Measurements from ENCODE around the gene LIMS1.

DNA sequence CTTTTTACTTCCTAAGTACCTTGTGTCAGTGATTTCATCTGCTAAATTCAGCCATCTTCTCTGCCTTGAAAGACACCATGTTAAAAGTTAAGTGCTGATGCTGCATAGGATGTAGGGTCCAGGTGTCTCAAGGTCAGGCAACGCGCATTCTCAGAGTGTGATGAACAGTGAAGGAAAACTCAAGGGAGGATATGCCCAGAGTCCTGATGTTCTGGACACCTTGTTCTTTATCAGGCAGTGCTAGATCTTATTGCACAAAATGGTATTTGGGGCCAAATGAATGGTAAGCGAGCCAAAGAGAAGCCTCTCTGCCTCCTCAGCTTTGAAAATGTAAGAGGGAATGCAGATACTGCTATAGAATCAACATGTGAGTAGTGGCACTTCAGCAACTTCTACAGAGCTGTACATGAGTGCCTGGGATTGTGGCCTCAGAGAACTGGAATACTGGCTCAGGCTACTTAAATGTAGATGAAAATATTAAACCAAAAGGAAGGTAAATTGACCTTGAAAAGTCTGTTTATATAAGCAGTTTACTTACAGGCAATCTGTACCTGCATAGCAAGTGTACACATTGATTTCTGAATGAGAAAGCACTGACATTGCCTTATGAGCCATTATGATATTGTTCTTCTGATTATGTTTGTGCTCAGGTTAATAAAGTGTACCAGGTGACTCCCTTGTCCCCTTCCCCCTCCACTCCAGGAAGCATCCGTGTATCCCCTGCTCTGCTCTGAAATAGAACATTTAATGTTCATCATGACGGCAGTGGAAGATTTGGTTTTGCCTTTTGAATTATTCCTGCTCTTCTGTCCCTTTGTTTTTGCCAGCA is 98.3 kb downstream of the LIMS1 start:
- TF ChIP-seq CTCF (IDR thresholded peaks at IDR 0.05 in 2 of 3, conservative IDR thresholded peaks at IDR 0.05 in 1 of 3; ENCODE audit: borderline replicate concordance in 1 of 3, insufficient read depth in 1 of 3, low read depth in 2 of 3, low read length in 2 of 3) (no peak), EZH2 (IDR thresholded peaks at IDR 0.05) (no peak), POLR2AphosphoS5 (IDR thresholded peaks at IDR 0.05; ENCODE audit: low read depth, low read length) (no peak), ATF3 (IDR thresholded peaks at IDR 0.05) (no peak), MAX (IDR thresholded peaks at IDR 0.05) (no peak), CEBPB (IDR thresholded peaks at IDR 0.05; ENCODE audit: low read depth) (no peak), FOSL1 (IDR thresholded peaks at IDR 0.05; ENCODE audit: low read depth) (no peak), POLR2A (IDR thresholded peaks at IDR 0.05; ENCODE audit: borderline replicate concordance, extremely low read depth, insufficient read depth, insufficient read length) (no peak), ZBTB33 (IDR thresholded peaks at IDR 0.05; ENCODE audit: extremely low read depth, insufficient replicate concordance, low read length) (no peak), YY1 (IDR thresholded peaks at IDR 0.05; ENCODE audit: extremely low read depth, insufficient replicate concordance, low read depth, low read length) (no peak), SP1 (IDR thresholded peaks at IDR 0.05; ENCODE audit: low read depth) (no peak), JUND (IDR thresholded peaks at IDR 0.05) (no peak), CBX3 (IDR thresholded peaks at IDR 0.05; ENCODE audit: low read depth) (no peak)
